SK-N-SH treated with all-trans-retinoic acid at 6 μM for 48 hours (cell line): ENCODE measurements around the gene NPBWR2.

Experiments
- ARNTL ChIP-seq: fragments of 450-650 bp; formaldehyde crosslinking; IDR thresholded peaks from 2 replicates; pipeline ENCODE4 v1.5.0; 2020; ENCODE audit warnings: low read depth, mild to moderate bottlenecking, moderate library complexity, borderline replicate concordance
- BACH2 ChIP-seq: fragments of 250-450 bp; sonication (Bioruptor Pico); IDR thresholded peaks from 2 replicates; pipeline ENCODE4 v1.9.0; 2021; ENCODE audit warnings: mild to moderate bottlenecking, borderline replicate concordance
- CREB5 ChIP-seq: fragments of 250-450 bp; sonication (Bioruptor Pico); IDR thresholded peaks from 2 replicates; pipeline ENCODE4 v1.5.1; 2020; ENCODE audit warnings: low read depth, mild to moderate bottlenecking, moderate library complexity
- ESRRG ChIP-seq: fragments of 250-450 bp; sonication (Bioruptor Pico); IDR thresholded peaks from 2 replicates; pipeline ENCODE4 v1.6.1; 2021; ENCODE audit warnings: mild to moderate bottlenecking
- OSR1 ChIP-seq: fragments of 250-450 bp; sonication (Bioruptor Pico); IDR thresholded peaks from 2 replicates; pipeline ENCODE4 v1.8.0; 2022; ENCODE audit warnings: moderate library complexity, mild to moderate bottlenecking, inconsistent platforms
- PPARA ChIP-seq: fragments of 250-450 bp; sonication (Bioruptor Pico); IDR thresholded peaks from 2 replicates; pipeline ENCODE4 v1.5.0; 2020; ENCODE audit warnings: mild to moderate bottlenecking, borderline replicate concordance
- ZNF70 ChIP-seq: fragments of 450-650 bp; formaldehyde crosslinking; IDR thresholded peaks from 2 replicates; pipeline ENCODE4 v1.5.0; 2020; ENCODE audit warnings: mild to moderate bottlenecking, moderate library complexity
- TF ChIP-seq, protein P1 (sequence below): fragments of 250-450 bp; sonication (Bioruptor Pico); IDR thresholded peaks from 2 replicates; pipeline ENCODE4 v1.5.1; 2021; ENCODE audit warnings: mild to moderate bottlenecking, moderate library complexity

DNA sequence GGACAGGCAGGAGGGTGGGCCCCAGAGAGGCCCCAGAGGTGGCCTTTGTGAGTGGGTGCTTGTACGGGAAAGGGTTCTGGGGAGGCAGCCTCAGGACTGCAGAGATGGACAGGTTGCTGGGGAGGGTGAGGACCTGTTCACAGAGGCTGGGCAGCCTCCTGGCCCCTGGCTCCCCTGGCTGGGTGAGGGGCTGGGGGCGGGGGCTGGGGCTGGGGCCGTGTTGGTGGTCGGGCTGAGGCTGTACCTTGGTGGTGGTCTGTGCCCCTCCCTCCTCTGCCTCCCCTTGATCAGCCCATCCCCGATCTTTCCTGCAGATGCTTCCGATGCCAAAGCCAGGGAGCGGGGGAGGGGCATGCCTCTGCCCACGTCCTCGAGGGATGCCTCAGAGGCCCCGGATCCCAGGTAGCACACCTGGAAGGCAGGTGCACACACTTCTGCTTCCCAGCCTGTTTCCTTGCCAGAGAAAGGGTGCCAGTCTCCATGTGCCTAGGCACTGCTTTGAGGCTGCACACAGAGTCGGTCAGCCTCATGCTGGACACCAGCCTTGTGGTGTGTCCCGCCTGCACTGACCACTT is 39.5 kb downstream of the NPBWR2 start:
- TF ChIP-seq PPARA (CRISPR knock-in tag) (no peak), CREB5 (CRISPR knock-in tag) (no peak), ARNTL (no peak), OSR1 (CRISPR knock-in tag) (no peak), ESRRG (CRISPR knock-in tag) (no peak), ZNF70 (CRISPR knock-in tag) (no peak), BACH2 (CRISPR knock-in tag) (no peak)
- TF ChIP-seq, protein P1, sequence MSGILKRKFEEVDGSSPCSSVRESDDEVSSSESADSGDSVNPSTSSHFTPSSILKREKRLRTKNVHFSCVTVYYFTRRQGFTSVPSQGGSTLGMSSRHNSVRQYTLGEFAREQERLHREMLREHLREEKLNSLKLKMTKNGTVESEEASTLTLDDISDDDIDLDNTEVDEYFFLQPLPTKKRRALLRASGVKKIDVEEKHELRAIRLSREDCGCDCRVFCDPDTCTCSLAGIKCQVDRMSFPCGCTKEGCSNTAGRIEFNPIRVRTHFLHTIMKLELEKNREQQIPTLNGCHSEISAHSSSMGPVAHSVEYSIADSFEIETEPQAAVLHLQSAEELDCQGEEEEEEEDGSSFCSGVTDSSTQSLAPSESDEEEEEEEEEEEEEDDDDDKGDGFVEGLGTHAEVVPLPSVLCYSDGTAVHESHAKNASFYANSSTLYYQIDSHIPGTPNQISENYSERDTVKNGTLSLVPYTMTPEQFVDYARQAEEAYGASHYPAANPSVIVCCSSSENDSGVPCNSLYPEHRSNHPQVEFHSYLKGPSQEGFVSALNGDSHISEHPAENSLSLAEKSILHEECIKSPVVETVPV (CRISPR knock-in tag): no peak
